H1 (cell line): ENCODE results near the gene HILPDA. TPM values are rescaled to one million over a fixed set of nuclear protein-coding genes. Genes with fewer than 3 reads are reported as not detected.

Experiments
- CTCF ChIA-PET: fragments of 300-600 bp; sonication (Branson Sonifier 250); formaldehyde crosslinking; loops from one replicate; lab custom pipeline; 2021; ENCODE audit not compliant: partially characterized antibody; lab: Charles Lee
- POLR2A ChIA-PET: fragments of 300-600 bp; sonication (Branson Sonifier 250); formaldehyde crosslinking; loops from one replicate; lab custom pipeline; 2021; ENCODE audit warnings: inconsistent platforms; ENCODE audit not compliant: partially characterized antibody; lab: Charles Lee
- DNase-seq, 2 experiments: peaks; one replicate each; pipeline versions ENCODE4 v3.0.0 to v3.0.0-alpha.2; 2010 to 2022; ENCODE audit warnings: low spot score in 2 of 2, low read depth in 1 of 2, mixed read lengths in 1 of 2
- FAIRE-seq: peaks from 2 replicates; lab custom pipeline; 2011; peaks lifted over from hg19 to GRCh38; lab: Jason Lieb, UNC
- H2AFZ ChIP-seq: 2 replicates; pipeline ENCODE4 v1.8.1; 2012; ENCODE audit warnings: low read length, inconsistent platforms
- H2AK5ac ChIP-seq: 2 replicates; pipeline ENCODE4 v1.6.1; 2013; ENCODE audit warnings: low read depth, low read length
- H2BK120ac ChIP-seq: replicated peaks from 2 replicates; pipeline ENCODE3; 2013; ENCODE audit warnings: low read depth, low read length, inconsistent platforms
- H2BK12ac ChIP-seq: 2 replicates; pipeline ENCODE4 v1.6.1; 2013; ENCODE audit warnings: low read depth, low read length
- H2BK15ac ChIP-seq: 2 replicates; pipeline ENCODE4 v1.6.1; 2013; ENCODE audit warnings: low read length
- H2BK20ac ChIP-seq: 2 replicates; pipeline ENCODE4 v1.6.1; 2013; ENCODE audit warnings: low read length
- H2BK5ac ChIP-seq: 2 replicates; pipeline ENCODE4 v1.6.1; 2013; ENCODE audit warnings: low read depth, low read length
- H3K14ac ChIP-seq: 2 replicates; pipeline ENCODE4 v1.6.1; 2013; ENCODE audit warnings: inconsistent platforms; ENCODE audit not compliant: insufficient read length
- H3K18ac ChIP-seq: 2 replicates; pipeline ENCODE4 v1.6.1; 2013; ENCODE audit warnings: low read length; ENCODE audit errors: extremely low read depth
- H3K23ac ChIP-seq: 2 replicates; pipeline ENCODE4 v1.6.1; 2013; ENCODE audit warnings: inconsistent platforms; ENCODE audit not compliant: insufficient read length
- H3K23me2 ChIP-seq: 2 replicates; pipeline ENCODE4 v1.6.1; 2013; ENCODE audit warnings: low read depth, low read length
- H3K27ac ChIP-seq: 2 replicates; pipeline ENCODE4 v1.6.1; 2011; ENCODE audit warnings: low read depth, low read length, inconsistent platforms
- H3K27me3 ChIP-seq, 4 experiments: replicated peaks in 1 of 4; 1 replicate in 1 of 4; 2 replicates in 3 of 4; pipeline versions ENCODE4 v1.6.1 to v1.8.1; 2011 to 2013; ENCODE audit warnings: low read length in 3 of 4, mild to moderate bottlenecking in 3 of 4, inconsistent platforms in 2 of 4, mixed read lengths in 2 of 4, moderate library complexity in 1 of 4; ENCODE audit not compliant: control insufficient read depth in 3 of 4, insufficient read depth in 3 of 4; ENCODE audit errors: extremely low read depth in 1 of 4
- H3K36me3 ChIP-seq, 4 experiments: 2 replicates each; pipeline versions ENCODE4 v1.6.1 to v1.8.1; 2011 to 2013; ENCODE audit warnings: mild to moderate bottlenecking in 4 of 4, low read length in 3 of 4, moderate library complexity in 2 of 4, control low read depth in 1 of 4, inconsistent platforms in 1 of 4; ENCODE audit not compliant: insufficient read depth in 4 of 4, control insufficient read depth in 2 of 4
- H3K4ac ChIP-seq: replicated peaks from 2 replicates; pipeline ENCODE3; 2013; ENCODE audit warnings: low read length, low read depth, mixed read lengths, inconsistent platforms; ENCODE audit not compliant: insufficient read length
- H3K4me1 ChIP-seq, 4 experiments: replicated peaks in 1 of 4; 1 replicate in 1 of 4; 2 replicates in 3 of 4; pipeline versions ENCODE4 v1.6.1 to v1.8.1; 2011 to 2013; ENCODE audit warnings: low read length in 3 of 4, inconsistent platforms in 2 of 4, mixed read lengths in 1 of 4; ENCODE audit not compliant: insufficient read depth in 4 of 4, control insufficient read depth in 3 of 4
- H3K4me2 ChIP-seq, 2 experiments: 2 replicates each; pipeline versions ENCODE4 v1.6.1 to v1.8.1; 2011 to 2013; ENCODE audit warnings: low read depth in 2 of 2, low read length in 2 of 2, control low read depth in 1 of 2, inconsistent platforms in 1 of 2, mild to moderate bottlenecking in 1 of 2; ENCODE audit not compliant: insufficient read depth in 1 of 2
- H3K4me3 ChIP-seq, 4 experiments: fragments of 200-600, 300-600 bp in 1 of 4; sonication (generic), shearing (Covaris generic), sonication (Bioruptor Twin) in 1 of 4; 2 replicates each; pipeline versions ENCODE4 v1.5.1 to v1.8.1; 2011 to 2016; ENCODE audit warnings: low read length in 4 of 4, low read depth in 3 of 4, control low read depth in 2 of 4, inconsistent platforms in 2 of 4, mild to moderate bottlenecking in 2 of 4, mixed read lengths in 1 of 4, moderate library complexity in 1 of 4; ENCODE audit not compliant: insufficient read depth in 2 of 4; ENCODE audit errors: extremely low read depth in 1 of 4
- H3K56ac ChIP-seq: replicated peaks from 2 replicates; pipeline ENCODE3; 2013; ENCODE audit warnings: low read depth, mild to moderate bottlenecking, mixed read lengths, low read length, inconsistent platforms; ENCODE audit not compliant: insufficient read length
- H3K79me1 ChIP-seq: 2 replicates; pipeline ENCODE4 v1.6.1; 2013; ENCODE audit warnings: low read depth, low read length, control low read depth
- H3K79me2 ChIP-seq, 2 experiments: 2 replicates each; pipeline versions ENCODE4 v1.6.1 to v1.8.1; 2012 to 2013; ENCODE audit warnings: low read length in 2 of 2, mild to moderate bottlenecking in 2 of 2, inconsistent platforms in 1 of 2; ENCODE audit not compliant: insufficient read depth in 2 of 2, control insufficient read depth in 1 of 2
- H3K9ac ChIP-seq, 4 experiments: replicated peaks in 1 of 4; 1 replicate in 1 of 4; 2 replicates in 3 of 4; pipeline versions ENCODE4 v1.6.1 to v1.8.1; 2011 to 2013; ENCODE audit warnings: low read depth in 3 of 4, low read length in 3 of 4, control low read depth in 2 of 4, mild to moderate bottlenecking in 2 of 4, moderate library complexity in 2 of 4, inconsistent platforms in 1 of 4; ENCODE audit errors: extremely low read depth in 1 of 4
- H3K9me3 ChIP-seq, 2 experiments: 2 replicates each; pipeline versions ENCODE4 v1.6.1 to v1.8.1; 2012 to 2013; ENCODE audit warnings: mild to moderate bottlenecking in 2 of 2, moderate library complexity in 2 of 2, control low read depth in 1 of 2, inconsistent platforms in 1 of 2, low read depth in 1 of 2, low read length in 1 of 2, mixed read lengths in 1 of 2; ENCODE audit not compliant: insufficient read depth in 2 of 2
- H4K20me1 ChIP-seq, 2 experiments: replicated peaks in 1 of 2; 2 replicates each; pipeline versions ENCODE3 to v1.8.1; 2011 to 2013; ENCODE audit warnings: inconsistent platforms in 2 of 2, low read length in 2 of 2, mild to moderate bottlenecking in 1 of 2; ENCODE audit not compliant: insufficient read depth in 2 of 2, control insufficient read depth in 1 of 2
- H4K5ac ChIP-seq: 2 replicates; pipeline ENCODE4 v1.6.1; 2013; ENCODE audit warnings: low read length, low read depth, mixed read lengths, inconsistent platforms; ENCODE audit not compliant: insufficient read length
- H4K8ac ChIP-seq: 2 replicates; pipeline ENCODE4 v1.8.0; 2013; ENCODE audit warnings: mild to moderate bottlenecking, moderate library complexity, low read length, inconsistent platforms; ENCODE audit not compliant: insufficient read depth; ENCODE audit errors: extremely low read depth
- H4K91ac ChIP-seq: replicated peaks from 2 replicates; pipeline ENCODE3; 2013; ENCODE audit warnings: low read length, mixed read lengths, inconsistent platforms; ENCODE audit not compliant: insufficient read length
- CEBPB ChIP-seq: IDR thresholded peaks from 2 replicates; pipeline ENCODE4 v1.6.1; 2012; ENCODE audit warnings: low read depth, low read length
- CTBP2 ChIP-seq: IDR thresholded peaks from 2 replicates; pipeline ENCODE4 v1.7.0; 2011; ENCODE audit warnings: borderline replicate concordance, mild to moderate bottlenecking, moderate library complexity, mixed read lengths, low read length; ENCODE audit not compliant: insufficient read depth, insufficient read length
- NANOG ChIP-seq: IDR thresholded peaks from 2 replicates; pipeline ENCODE4 v1.6.1; 2011; ENCODE audit warnings: low read length, low read depth, mild to moderate bottlenecking, inconsistent platforms; ENCODE audit not compliant: insufficient read depth, poor library complexity, severe bottlenecking
- WGBS, 2 experiments: shearing (Covaris generic) in 1 of 2; methylation state at CpG; one replicate each; pipeline versions ENCODE4 v1.1.6 to v1.1.7; 2013 to 2015; ENCODE audit warnings: low lambda C conversion rate in 2 of 2, mixed read lengths in 2 of 2, inconsistent platforms in 1 of 2, low coverage in 1 of 2, missing lambda C conversion rate in 1 of 2; ENCODE audit not compliant: insufficient replicate concordance in 2 of 2, insufficient coverage in 1 of 2, insufficient read length in 1 of 2; ENCODE audit errors: extremely low coverage in 1 of 2, missing lambda C conversion rate in 1 of 2; 5-methylcytosine and 5-hydroxymethylcytosine counted together
- polyA plus RNA-seq, 7 experiments: library from polyadenylated mRNA; depleted of rRNA in 3 of 7; stranded (reverse) in 5 of 7; unstranded in 2 of 7; fragments of >200 nt in 5 of 7; fragments of 200-250 nt in 2 of 7; gene quantifications; 1 replicate in 5 of 7; 2 replicates in 1 of 7; 4 replicates in 1 of 7; pipeline versions ENCODE4 v1.2.1 to v1.2.3, GENCODE V29; 2011 to 2013; ENCODE audit warnings: missing spikeins in 2 of 7, mixed read lengths in 2 of 7
- total RNA-seq: library from RNA; stranded (reverse); fragmentation: NEBNext Ultra II Directional; extraction: Animal tissue kit (Norgen Biotek cat#: 25700); gene quantifications from 2 replicates; pipeline ENCODE4 v1.2.1, GENCODE V29; 2021

Gene HILPDA
- total and polyA plus RNA-seq, 2 of the 8 experiments (the other 6 are each of a cell fraction or from before 2014, with no cell fraction given) = 35.6 to 80.0 TPM

GRCh38 chr7:128448751-128449302 lies 6.9 kb upstream of the HILPDA start:
- H3K27me3 ChIP-seq = no peaks in the 10 kb centered on the region
- DNase-seq (no peak), FAIRE-seq (no peak)
- H2AK5ac ChIP-seq = no peak overlapping the region
- ChIA-PET POLR2A (interaction anchor here (0.6 kb wide), 1 partner anchor 46 kb away, joined by 3 read pairs; no protein-coding TSS in a partner anchor), CTCF (interaction anchor here (1.2 to 14.1 kb wide), 5 partner anchors 9 to 51 kb away, joined by 4 to 258 read pairs (median 8); no protein-coding TSS in a partner anchor)
- no peak overlapping the region for H3K23ac ChIP-seq
- H2AFZ ChIP-seq = no peak overlapping the region
- no peak overlapping the region for H3K9ac ChIP-seq
- WGBS, 2 experiments = 91% methylated on average over 6 of the region's 6 CpGs; no CpG with 5 or more reads in 1 of the 2 experiments
- H3K9me3 ChIP-seq = no peaks in the 10 kb centered on the region
- no peak overlapping the region for H3K27ac ChIP-seq
- no peak overlapping the region for H2BK5ac ChIP-seq
- H3K23me2 ChIP-seq = no peaks in the 10 kb centered on the region; the same call in 1 of the 2 replicates
- H3K4me1 ChIP-seq = peaks cover 0 to 2% (median under 1%) of the 10 kb centered on the region in 4 experiments; a peak in 5 of 7 replicates
- no peaks in the 10 kb centered on the region for H3K79me1 ChIP-seq
- H3K4me3 ChIP-seq = no peak overlapping the region
- no peak overlapping the region for H3K4ac ChIP-seq
- H3K18ac ChIP-seq = no peak overlapping the region
- H3K56ac ChIP-seq = no peak overlapping the region
- no peak overlapping the region for H2BK12ac ChIP-seq
- H2BK15ac ChIP-seq = no peak overlapping the region
- no peaks in the 10 kb centered on the region for H3K79me2 ChIP-seq
- no peak overlapping the region for H2BK20ac ChIP-seq
- H3K4me2 ChIP-seq = no peak overlapping the region
- H4K91ac ChIP-seq = no peak overlapping the region
- no peak overlapping the region for H3K14ac ChIP-seq
- H4K20me1 ChIP-seq = no peaks in the 10 kb centered on the region
- no peak overlapping the region for H4K8ac ChIP-seq
- no peak overlapping the region for H4K5ac ChIP-seq
- no peak for TF ChIP-seq NANOG
- TF ChIP-seq CTBP2 = no peak
- no peak for TF ChIP-seq CEBPB
- H3K36me3 ChIP-seq = no peaks in the 10 kb centered on the region
- H2BK120ac ChIP-seq = no peak overlapping the region
